IPS-11a (cell line): ENCODE data around the gene NDUFAB1.
"Not testable (repeated sequence)": the region's sequence is repeated elsewhere in the genome, so short reads cannot be mapped to it uniquely, and the experiment has no call there.

Source experiments
- H3K4me3 ChIP-seq: one replicate; pipeline ENCODE4 v1.5.1; 2013; ENCODE audit warnings: low read depth, low read length, control low read depth

The NDUFAB1 gene

DNA sequence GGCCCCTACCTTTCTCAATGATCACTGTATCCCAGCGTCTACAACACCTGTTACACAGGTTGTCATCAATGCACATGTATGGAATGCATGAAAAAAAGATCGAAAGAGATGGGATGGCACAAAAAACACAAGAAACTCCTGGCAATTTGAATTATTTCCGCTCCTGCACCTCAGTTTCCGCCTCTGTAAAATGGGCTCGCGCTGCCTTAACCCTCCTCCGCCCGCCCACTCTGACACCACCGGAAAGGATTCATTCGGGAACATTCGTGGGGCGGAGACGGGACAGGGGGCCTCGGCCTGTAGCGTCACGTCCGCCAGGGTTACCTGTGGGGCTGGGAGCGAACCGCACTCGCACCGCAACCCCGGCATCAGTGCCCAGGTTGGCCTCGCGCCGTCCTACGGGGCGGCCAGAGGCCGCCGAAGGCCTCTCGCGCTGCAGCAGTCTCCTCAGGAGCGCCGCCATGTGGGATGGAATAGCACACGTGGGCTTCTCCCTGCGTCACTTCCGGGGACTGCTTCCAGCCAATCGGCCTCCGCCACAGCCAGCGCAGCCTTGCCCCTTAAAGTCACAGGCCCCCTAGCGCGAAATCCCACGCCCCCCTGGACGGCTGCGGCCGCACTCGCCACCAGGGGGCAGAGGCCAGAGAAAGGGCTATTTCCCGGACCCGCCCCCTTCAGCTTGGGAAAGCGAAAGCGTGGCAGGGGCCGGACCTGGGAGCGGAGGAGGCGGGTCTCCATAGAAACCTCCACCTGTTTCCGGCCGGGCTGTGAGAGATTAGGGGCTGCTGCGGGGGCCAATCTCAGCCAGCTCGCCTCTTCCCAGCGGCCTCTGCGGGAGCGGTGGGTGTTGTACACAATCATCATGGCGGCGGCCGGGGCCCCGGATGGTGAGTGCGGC is 39.0 kb downstream of the NDUFAB1 start, which contains the start of the genes EARS2 and UBFD1:
TSS of gene EARS2 (minus strand) at position 470 of the 898 bp plus-strand sequence. CDS start at position 463, 7 bp downstream.
TSS of gene UBFD1 (plus strand) at position 847 of the 898 bp plus-strand sequence. CDS start at position 863, 16 bp downstream.
- H3K4me3 ChIP-seq, result peak within 1 kb of the TSS; percentile 94

- no peak overlapping the region for H3K4me3 ChIP-seq
Measured at GRCh38 chr16:23554536-23554935, 41.6 kb downstream of the NDUFAB1 start.

DNA sequence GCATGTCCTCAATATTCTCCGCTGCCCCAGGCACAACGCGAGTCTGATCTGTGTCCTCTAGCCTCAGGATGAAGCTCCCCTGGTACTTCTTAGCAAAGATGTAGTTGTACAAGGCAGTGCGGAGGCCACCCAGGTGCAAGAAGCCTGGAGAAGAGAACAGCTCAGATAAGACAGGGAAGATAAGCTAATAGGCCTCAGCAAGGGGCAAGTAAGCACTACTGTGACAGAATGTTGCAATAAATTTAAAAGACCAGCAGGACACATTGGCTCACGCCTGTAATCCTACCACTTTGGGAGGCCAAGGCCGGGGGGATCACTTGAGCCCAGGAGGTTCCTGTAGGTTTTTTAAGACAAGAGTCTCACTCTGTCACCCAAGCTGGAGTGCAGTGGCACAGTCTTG is 44.0 kb downstream of the NDUFAB1 start:
- H3K4me3 ChIP-seq, result no peak overlapping the region

- H3K4me3 ChIP-seq, result no peak overlapping the region
Measured at GRCh38 chr16:23549938-23550337, 46.2 kb downstream of the NDUFAB1 start.

DNA sequence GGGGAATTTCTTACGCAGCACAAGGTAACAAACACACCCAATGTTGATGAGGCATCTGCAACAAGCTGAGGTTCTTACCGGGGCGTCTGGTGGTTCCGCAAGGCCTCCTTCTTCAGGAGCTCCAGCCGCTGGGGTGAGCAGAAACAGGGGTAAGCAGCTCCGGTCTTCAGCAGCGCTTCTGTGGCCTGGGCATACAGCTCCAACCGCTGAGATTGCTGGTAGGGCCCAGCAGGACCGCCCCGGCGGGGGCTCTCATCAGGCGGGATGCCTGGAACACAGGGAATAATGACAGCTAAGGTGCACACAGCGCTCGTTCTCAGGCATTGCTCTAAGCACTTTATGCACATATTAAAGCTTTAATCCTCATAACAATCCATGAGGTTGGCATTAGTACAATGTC is 51.7 kb downstream of the NDUFAB1 start:
- no peak overlapping the region for H3K4me3 ChIP-seq

DNA sequence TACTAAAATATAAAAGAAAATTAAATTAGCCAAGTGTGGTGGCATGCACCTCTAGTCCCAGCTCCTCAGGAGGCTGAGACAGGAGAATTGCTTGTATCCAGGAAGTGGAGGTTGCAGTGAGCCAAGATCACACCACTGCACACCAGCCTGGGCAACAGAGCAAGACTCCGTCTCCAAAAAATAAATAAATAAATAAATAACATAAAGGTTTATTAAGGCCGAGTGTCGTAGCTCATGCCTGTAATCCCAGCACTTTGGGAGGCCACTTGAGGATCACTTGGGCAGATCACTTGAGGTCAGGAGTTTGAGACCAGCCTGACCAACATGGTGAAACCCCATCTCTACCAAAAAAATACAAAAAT is 55.3 kb downstream of the NDUFAB1 start:
- not testable (repeated sequence) for H3K4me3 ChIP-seq

GRCh38 chr16:23539984-23540816 is 55.9 kb downstream of the NDUFAB1 start:
- no peak overlapping the region for H3K4me3 ChIP-seq

DNA sequence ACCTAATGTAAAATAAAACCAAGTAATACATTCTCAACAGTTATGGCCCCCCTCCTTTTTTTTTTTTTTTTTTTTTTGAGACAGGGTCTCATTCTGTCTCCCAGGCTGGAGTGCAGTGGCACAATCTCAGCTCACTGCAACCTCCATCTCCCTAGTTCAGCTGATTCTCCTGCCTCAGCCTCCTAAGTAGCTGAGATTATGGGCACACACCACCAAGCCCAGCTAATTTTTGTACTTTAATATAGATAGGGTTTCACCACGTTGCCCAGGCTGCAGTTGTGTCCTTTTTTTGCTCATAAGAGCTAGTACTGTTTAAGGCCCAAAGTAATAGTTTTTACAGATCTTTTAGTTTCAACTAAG is 57.2 kb downstream of the NDUFAB1 start:
- H3K4me3 ChIP-seq, result no peak overlapping the region

DNA sequence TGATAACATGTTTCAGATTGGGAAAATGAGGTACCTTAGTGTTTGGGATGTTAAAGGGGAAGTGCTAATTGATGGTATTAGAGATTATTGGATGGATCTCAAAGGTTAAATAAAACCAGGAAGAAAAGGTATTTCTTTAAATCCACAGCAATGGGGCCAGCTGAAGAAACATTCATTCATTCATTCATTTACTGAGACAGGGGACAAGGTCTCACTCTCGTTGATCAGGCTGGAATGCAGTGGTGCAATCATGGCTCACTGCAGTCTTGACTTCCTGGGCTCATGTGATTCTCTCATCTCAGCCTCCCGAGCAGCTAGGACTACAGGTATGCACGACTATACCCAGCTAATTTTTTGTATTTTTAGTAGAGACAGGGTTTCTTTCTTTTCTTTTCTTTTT is 58.7 kb downstream of the NDUFAB1 start:
- no peak overlapping the region for H3K4me3 ChIP-seq

DNA sequence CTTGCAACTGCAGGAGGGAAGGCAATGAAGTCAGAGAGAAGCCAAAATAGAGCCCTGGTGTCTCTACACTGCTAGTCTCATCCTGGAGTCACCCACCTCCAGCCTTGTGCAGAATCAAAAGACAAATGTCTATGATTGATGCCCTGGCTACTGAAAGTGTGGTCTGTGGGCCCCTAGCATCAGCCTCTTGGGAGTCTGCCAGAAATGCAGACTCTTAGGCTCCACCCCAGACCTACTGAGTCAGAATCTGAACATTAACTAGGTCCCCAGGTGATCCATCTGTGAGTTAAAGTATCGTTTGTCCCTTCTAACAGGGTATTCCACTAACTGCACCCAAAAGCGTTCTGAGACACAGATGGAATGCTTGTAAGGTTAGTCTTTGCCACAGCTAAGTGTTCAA is 60.2 kb downstream of the NDUFAB1 start:
- H3K4me3 ChIP-seq, result no peak overlapping the region

- no peak overlapping the region for H3K4me3 ChIP-seq
Measured at GRCh38 chr16:23534868-23535860, 61.0 kb downstream of the NDUFAB1 start.

DNA sequence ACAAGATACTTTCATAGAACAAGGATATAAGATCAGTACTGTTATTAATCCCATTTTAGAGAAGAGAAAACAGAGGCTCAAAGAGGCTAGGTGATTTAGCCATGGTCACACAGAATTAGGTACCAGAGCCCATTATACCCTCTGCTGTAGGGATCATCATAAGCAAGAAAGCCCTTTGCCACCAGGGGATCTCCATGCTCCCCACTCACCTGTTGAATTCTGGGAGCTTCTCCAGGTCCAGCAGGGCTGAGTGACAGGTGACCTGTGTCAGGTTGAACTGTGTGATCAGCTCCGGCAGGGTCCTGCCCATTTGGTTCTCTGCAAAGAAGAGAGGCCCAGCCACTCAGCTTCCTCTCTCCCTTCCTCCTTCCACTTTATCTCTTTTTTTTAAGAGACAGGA is 63.7 kb downstream of the NDUFAB1 start:
- no peak overlapping the region for H3K4me3 ChIP-seq
